IPS DF 4.7 (cell line): ENCODE measurements around the gene RASGRP1.

Experiments used
- DNase-seq: peaks from one replicate; pipeline ENCODE4 v3.0.0-alpha.2; 2013; ENCODE audit warnings: low spot score; ENCODE audit errors: extremely low read depth

RASGRP1 gene

GRCh38 chr15:38536201-38536676 lies 28.4 kb downstream of the RASGRP1 start:
- no peak for DNase-seq

GRCh38 chr15:38535491-38536200 lies 29.0 kb downstream of the RASGRP1 start:
- no peak for DNase-seq

GRCh38 chr15:38534691-38535090 lies 29.9 kb downstream of the RASGRP1 start:
- no peak for DNase-seq

GRCh38 chr15:38533926-38534325 lies 30.7 kb downstream of the RASGRP1 start:
- no peak for DNase-seq

GRCh38 chr15:38533416-38533915 lies 31.1 kb downstream of the RASGRP1 start:
- no peak for DNase-seq

GRCh38 chr15:38532728-38533127 lies 31.9 kb downstream of the RASGRP1 start:
- DNase-seq, result no peak

GRCh38 chr15:38531509-38531908 lies 33.1 kb downstream of the RASGRP1 start:
- DNase-seq, result no peak

- no peak for DNase-seq
Measured at GRCh38 chr15:38530113-38530512, 34.5 kb downstream of the RASGRP1 start.

- DNase-seq, result no peak
Measured at GRCh38 chr15:38528294-38528693, 36.3 kb downstream of the RASGRP1 start.

GRCh38 chr15:38526158-38526557 lies 38.5 kb downstream of the RASGRP1 start:
- no peak for DNase-seq

GRCh38 chr15:38525489-38525888 lies 39.1 kb downstream of the RASGRP1 start:
- no peak for DNase-seq

- DNase-seq, result no peak
Measured at GRCh38 chr15:38524156-38524555, 40.5 kb downstream of the RASGRP1 start.

GRCh38 chr15:38522922-38523321 lies 41.7 kb downstream of the RASGRP1 start:
- DNase-seq, result no peak

- no peak for DNase-seq
Measured at GRCh38 chr15:38521316-38521715, 43.3 kb downstream of the RASGRP1 start.

- no peak for DNase-seq
Measured at GRCh38 chr15:38520035-38520434, 44.6 kb downstream of the RASGRP1 start.

- no peak for DNase-seq
Measured at GRCh38 chr15:38518084-38518483, 46.5 kb downstream of the RASGRP1 start.

GRCh38 chr15:38517312-38517975 lies 47.2 kb downstream of the RASGRP1 start:
- no peak for DNase-seq

GRCh38 chr15:38516626-38517025 lies 48.0 kb downstream of the RASGRP1 start:
- no peak for DNase-seq

GRCh38 chr15:38514601-38515000 lies 50.0 kb downstream of the RASGRP1 start:
- no peak for DNase-seq

GRCh38 chr15:38512901-38513300 lies 51.7 kb downstream of the RASGRP1 start:
- DNase-seq, result no peak

GRCh38 chr15:38509152-38509551 lies 55.5 kb downstream of the RASGRP1 start:
- DNase-seq, result no peak

GRCh38 chr15:38508647-38509046 lies 56.0 kb downstream of the RASGRP1 start:
- DNase-seq, result no peak

GRCh38 chr15:38507570-38507969 lies 57.0 kb downstream of the RASGRP1 start:
- no peak for DNase-seq
